Activated CD8-positive, alpha-beta memory T cell treated with anti-CD3 and anti-CD28 coated beads, Interleukin-2, amount 50 U/mL, for 48 hours (primary cell): ENCODE measurements around the gene PDILT.
A peak's percentile ranks its signal among the peaks of the same experiment; 100 is the strongest.

Source experiments
- DNase-seq: peaks from one replicate; pipeline ENCODE4 v3.0.0-alpha.2; 2020

PDILT gene

GRCh38 chr16:20401475-20402016 is 3.0 kb downstream of the PDILT start:
- no peak for DNase-seq

DNA sequence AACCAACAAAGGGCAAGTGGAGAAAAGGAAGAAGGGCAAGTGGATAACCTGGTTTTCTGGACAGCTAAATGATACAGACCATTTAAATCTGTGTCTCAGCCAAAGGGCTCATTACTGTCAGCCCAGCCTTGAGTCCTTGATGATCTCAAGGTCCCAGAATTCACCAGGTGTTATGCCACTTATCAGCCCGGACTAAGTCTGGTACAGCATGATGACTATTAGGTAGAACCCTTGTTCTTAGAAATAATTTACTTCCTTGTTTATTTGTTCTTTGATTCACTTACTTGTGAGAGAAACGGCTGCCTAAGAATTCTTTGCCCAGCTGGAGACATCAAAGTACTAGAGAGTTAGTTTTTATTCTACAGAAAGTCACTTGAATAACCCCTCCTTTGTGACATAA is 3.5 kb downstream of the PDILT start:
- no peak for DNase-seq

DNA sequence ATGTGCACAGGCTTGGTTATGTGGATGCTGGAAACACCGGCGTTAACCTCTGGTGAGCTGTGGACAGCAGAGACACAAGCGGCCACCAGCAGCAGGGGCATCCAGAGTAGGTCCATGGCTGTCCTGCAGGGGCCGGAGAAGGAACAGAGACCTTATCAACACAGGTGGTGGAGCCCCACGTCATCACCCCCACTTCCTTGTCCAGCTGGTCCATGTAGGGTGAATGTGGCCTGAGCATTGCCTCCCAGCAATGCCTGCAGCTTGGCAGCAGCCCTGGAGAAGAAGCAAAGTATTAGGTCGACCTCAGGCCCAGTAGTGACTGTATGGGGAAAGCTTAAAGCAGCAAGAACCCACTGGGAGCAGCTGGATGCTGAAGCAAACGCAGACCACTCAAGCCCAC is 5.4 kb downstream of the PDILT start:
- no peak for DNase-seq

DNA sequence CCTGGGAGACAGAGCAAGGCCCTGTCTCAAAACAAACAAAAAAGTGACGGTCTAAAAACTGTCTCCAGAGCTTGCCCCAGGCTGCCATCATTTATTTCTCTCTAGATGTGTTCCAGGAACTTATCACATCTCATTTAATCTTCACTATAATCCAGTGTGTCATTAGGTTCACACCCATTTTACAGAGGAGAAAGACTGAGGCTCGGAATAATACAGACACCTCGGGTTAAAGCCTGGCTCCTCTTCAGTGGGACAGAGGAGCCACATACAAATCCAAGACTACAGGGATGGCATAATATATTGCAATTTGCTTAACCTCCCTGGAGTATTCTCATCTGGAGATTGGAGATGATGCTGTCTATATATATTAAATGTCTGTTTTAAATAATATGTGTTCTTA is 5.9 kb downstream of the PDILT start:
- no peak for DNase-seq

GRCh38 chr16:20397468-20398074 is 7.0 kb downstream of the PDILT start:
- DNase-seq: no peak

- no peak for DNase-seq
Observed at GRCh38 chr16:20396846-20397467, 7.6 kb downstream of the PDILT start.

- no peak for DNase-seq
Observed at GRCh38 chr16:20395946-20396345, 8.6 kb downstream of the PDILT start.

GRCh38 chr16:20393801-20394577 is 10.5 kb downstream of the PDILT start:
- no peak for DNase-seq

- DNase-seq: no peak
Observed at GRCh38 chr16:20391045-20391444, 13.5 kb downstream of the PDILT start.

DNA sequence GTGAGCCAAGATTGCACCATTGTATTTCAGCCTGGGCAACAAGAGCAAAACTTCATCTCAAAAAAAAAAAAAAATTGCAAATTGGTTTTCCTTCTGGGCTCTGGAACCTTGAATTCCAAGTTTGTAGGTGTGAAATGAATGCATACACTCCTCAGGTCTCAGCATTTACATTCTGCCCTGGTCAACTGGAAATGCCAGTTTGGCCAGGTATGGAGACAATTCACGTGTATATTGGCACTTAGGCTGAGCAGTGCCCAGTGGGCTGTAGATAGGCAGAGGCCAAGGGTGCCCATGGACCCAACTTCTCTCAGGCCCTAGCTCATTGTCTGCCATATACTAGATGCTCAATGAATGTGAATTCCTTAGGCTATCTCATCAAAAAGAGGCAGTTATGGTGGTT is 15.7 kb downstream of the PDILT start:
- no peak for DNase-seq

GRCh38 chr16:20387978-20388377 is 16.6 kb downstream of the PDILT start:
- no peak for DNase-seq

- DNase-seq: peak; percentile 85
Observed at GRCh38 chr16:20385844-20386832, 18.4 kb downstream of the PDILT start.

- DNase-seq: peak; percentile 56
Observed at GRCh38 chr16:20383106-20384029, 21.2 kb downstream of the PDILT start.

- DNase-seq: no peak
Observed at GRCh38 chr16:20382202-20382948, 22.2 kb downstream of the PDILT start.

DNA sequence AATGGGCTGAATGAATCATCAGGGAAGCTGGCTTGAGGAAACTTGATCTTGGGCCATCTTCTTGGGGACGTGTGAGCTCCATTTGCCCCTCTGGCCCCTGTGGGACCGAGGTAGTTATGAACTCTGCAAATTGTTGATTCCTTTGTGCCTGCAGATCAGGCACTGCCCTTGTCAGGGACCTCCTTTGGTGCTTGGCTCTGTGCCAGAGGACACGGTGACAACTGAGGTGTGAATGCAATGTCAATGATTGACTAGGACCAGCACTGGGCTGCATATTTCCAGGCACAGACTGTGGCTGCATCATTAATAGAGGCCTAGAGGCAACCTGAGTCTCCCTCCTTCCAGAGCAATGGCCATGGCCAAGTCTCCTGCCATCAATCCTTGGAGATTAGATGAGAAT is 23.8 kb downstream of the PDILT start:
- DNase-seq: no peak

- DNase-seq: no peak
Observed at GRCh38 chr16:20377181-20377580, 27.4 kb downstream of the PDILT start.

DNA sequence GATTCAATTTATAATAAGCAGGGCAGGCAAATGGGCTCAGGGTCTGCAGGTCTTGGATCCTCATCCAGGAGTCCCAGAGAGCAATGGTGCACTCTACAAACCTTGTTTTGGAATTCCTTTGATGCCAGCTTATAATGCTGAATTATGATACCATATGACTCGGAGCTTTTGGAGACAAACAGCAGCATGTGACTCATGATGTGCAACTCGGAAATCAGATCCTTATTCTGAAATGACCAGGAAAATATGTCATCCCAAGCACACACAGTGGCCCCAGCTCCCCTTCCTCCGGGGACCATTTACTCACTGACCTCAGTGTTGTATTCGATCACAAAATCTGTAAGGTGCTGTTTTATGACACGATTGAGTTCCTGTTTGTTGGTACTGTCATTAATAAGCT is 31.8 kb downstream of the PDILT start:
- DNase-seq: no peak

DNA sequence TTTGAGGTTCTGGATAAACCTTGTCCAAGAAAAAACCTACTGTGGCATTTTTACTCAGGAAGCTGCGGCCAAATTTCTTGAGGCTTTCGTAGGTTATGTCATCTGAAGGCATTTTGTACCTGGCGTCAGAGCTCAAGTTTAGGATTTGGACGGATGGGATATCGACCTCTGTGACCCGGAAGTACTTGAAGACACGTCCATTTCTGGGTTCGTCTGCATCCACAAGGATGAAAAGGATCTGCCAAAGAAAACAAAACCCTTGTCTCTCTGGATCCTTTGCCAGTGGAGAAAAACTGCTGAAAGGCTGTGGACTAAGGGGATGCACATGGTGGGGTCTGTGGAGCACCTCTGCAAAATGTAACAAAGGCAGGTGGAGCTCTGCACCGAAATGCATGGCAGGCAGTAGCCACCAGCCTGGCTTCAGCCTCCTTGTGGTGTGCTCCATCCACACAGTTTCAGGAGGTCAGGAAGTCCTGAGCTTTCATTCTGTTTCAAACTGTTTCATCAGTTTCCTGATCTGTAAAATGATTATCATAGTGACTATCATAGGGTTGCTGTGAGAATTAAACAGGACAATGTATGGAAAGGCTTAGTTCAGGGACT is 35.0 kb downstream of the PDILT start:
- DNase-seq: no peak

GRCh38 chr16:20364051-20364450 is 40.5 kb downstream of the PDILT start:
- no peak for DNase-seq

DNA sequence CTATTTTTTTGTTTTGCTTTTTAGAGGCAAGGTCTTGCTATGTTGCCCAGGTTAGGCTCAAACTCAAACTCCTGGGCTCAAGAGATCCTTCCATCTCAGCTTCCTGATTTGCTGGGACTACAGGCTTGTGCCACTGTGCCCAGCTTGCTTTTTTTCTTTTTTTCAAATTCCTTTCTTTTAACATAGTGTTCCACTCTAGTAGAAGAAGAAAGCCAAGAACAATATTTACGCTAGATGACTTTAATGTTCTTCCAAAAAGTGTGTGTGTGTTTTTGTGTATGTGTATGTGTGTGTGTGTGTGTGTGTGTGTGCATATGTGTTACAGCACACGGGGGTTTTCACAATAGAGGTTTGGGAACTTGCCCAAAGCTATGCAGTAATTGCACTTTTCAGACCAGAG is 41.3 kb downstream of the PDILT start:
- no peak for DNase-seq
